22Rv1 (cell line): ENCODE results near the gene WDR33.

Experiments used
- CTCF ChIP-seq: fragments of 450-650 bp; IDR thresholded peaks from 2 replicates; pipeline ENCODE4 v1.5.1; 2017; ENCODE audit warnings: mild to moderate bottlenecking
- ZFX ChIP-seq: fragments of 450-650 bp; IDR thresholded peaks from 2 replicates; pipeline ENCODE4 v1.6.1; 2017; ENCODE audit warnings: antibody characterized with exemption, borderline replicate concordance

DNA sequence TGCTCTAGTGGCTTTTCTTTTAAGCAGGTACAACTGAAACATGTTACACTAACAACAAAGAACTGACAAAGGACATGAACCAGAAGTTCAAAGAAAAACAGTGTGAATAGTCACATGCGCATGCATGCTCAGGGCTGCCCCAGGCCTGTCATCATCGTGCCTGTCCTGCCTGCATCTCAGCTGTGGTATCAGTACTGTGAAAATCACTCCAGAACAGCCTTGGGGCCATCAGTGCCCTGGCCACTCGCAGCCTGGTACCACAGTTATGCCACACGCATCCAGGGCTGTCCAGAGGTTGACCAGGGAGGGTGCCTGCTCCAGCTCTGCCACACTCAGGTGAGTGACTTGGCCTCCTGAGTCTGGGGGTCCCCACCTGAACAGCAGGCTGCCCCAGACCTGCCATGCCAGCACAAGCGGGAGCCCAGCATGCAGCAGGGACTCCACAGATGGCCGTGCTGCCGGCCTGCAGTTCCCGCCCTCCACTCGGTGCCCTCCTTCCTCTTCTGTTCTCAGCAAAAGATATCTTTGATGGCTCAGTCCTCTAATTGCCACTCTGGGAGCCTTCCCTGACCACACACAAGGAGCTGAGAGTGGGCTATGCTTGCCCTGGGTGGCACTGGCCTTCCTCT is 147.9 kb downstream of the WDR33 start:
- TF ChIP-seq CTCF (no peak), ZFX (no peak)
